ENCODE measurements around the gene D2HGDH. TPM values are rescaled to one million over a fixed set of nuclear protein-coding genes. Genes with fewer than 3 reads are reported as not detected.
"Not testable (repeated sequence)": the region's sequence is repeated elsewhere in the genome, so short reads cannot be mapped to it uniquely, and the experiment has no call there.

The D2HGDH gene
- total RNA-seq, 8 experiments from 2014 or later, result 4.2 to 38.7 (median 6.6) TPM

- no peak overlapping the region for H3K4me3 ChIP-seq
- in situ Hi-C loops (cut with MboI; ENCODE audit: low pct_unique_long_range_greater_than_20kb in 2 of 9, low sequenced_read_pairs in 9 of 9, unreplicated experiment in 9 of 9), result no loop called here
- peaks cover 0 to 2% of the 10 kb centered on the region in 2 donors for H3K4me1 ChIP-seq (replicated peaks in 1 of 2)
- 17 to 100% (median 89%) methylated on average over 1 to 9 of the region's 12 CpGs for WGBS, 10 experiments
- no peak overlapping the region for H3K27ac ChIP-seq
- ATAC-seq (replicated peaks in 6 of 8), result no peak
Observed at GRCh38 chr2:241730671-241731293, 3.6 kb upstream of the D2HGDH start.

- H3K4me1 ChIP-seq (replicated peaks in 1 of 2); in situ Hi-C loops (cut with MboI; ENCODE audit: low pct_unique_long_range_greater_than_20kb in 2 of 9, low sequenced_read_pairs in 9 of 9, unreplicated experiment in 9 of 9); ATAC-seq (replicated peaks in 6 of 8); H3K27ac ChIP-seq; H3K4me3 ChIP-seq: not testable (repeated sequence)
- 88 to 100% (median 91%) methylated on average over 1 to 4 of the region's 26 CpGs; no CpG with 5 or more reads in 6 of the 10 experiments for WGBS, 10 experiments
Observed at GRCh38 chr2:241732513-241733186, 1.8 kb upstream of the D2HGDH start.

- ATAC-seq (replicated peaks in 6 of 8), result no peak
- WGBS, 10 experiments, result 46 to 80% (median 78%) methylated on average over 4 to 8 of the region's 23 CpGs; no CpG with 5 or more reads in 7 of the 10 experiments
- peak overlapping the region; percentile 93 to 97 for H3K27ac ChIP-seq
Observed at GRCh38 chr2:241733391-241734207, 831 bp upstream of the D2HGDH start.

GRCh38 chr2:241734208-241734466 is 293 bp upstream of the D2HGDH start:
- peak overlapping the region; percentile 93 to 97 for H3K27ac ChIP-seq
- H3K4me3 ChIP-seq, result peak overlapping the region; percentile 68 to 95 (median 84)
- ATAC-seq (replicated peaks in 6 of 8), result no peak
- WGBS, 10 experiments, result 0% methylated on average over 2 of the region's 25 CpGs; no CpG with 5 or more reads in 9 of the 10 experiments
- in situ Hi-C loops (cut with MboI; ENCODE audit: low pct_unique_long_range_greater_than_20kb in 2 of 9, low sequenced_read_pairs in 9 of 9, unreplicated experiment in 9 of 9), result no loop called here
- peaks cover 0 to 2% of the 10 kb centered on the region in 2 donors for H3K4me1 ChIP-seq (replicated peaks in 1 of 2)

More at GRCh38 chr2:241733391-241734207, 831 bp upstream of the D2HGDH start:
- in situ Hi-C loops (cut with MboI; ENCODE audit: low pct_unique_long_range_greater_than_20kb in 2 of 9, low sequenced_read_pairs in 9 of 9, unreplicated experiment in 9 of 9), result no loop called here
- peak overlapping the region; percentile 68 to 95 (median 84) for H3K4me3 ChIP-seq
- peaks cover 0 to 2% of the 10 kb centered on the region in 2 donors for H3K4me1 ChIP-seq (replicated peaks in 1 of 2)

GRCh38 chr2:241736111-241736510 is 1.7 kb downstream of the D2HGDH start:
- H3K4me1 ChIP-seq (replicated peaks in 1 of 2), result peaks cover 0 to 2% of the 10 kb centered on the region in 2 donors
- 0 to 100% (median 100%) methylated on average over 1 to 2 of the region's 3 CpGs; no CpG with 5 or more reads in 6 of the 10 experiments for whole genome bisulfite sequencing, 10 experiments
- H3K4me3 ChIP-seq, result no peak overlapping the region
- ATAC-seq (replicated peaks in 6 of 8), result no peak
- H3K27ac ChIP-seq, result no peak overlapping the region
- in situ Hi-C loops (cut with MboI; ENCODE audit: low pct_unique_long_range_greater_than_20kb in 2 of 9, low sequenced_read_pairs in 9 of 9, unreplicated experiment in 9 of 9), result no loop called here

- in situ Hi-C loops (cut with MboI; ENCODE audit: low pct_unique_long_range_greater_than_20kb in 2 of 9, low sequenced_read_pairs in 9 of 9, unreplicated experiment in 9 of 9), result no loop called here
- Histone ChIP-seq H3K27ac (no peak overlapping the region), H3K4me1 (replicated peaks in 1 of 2) (no peaks in the 10 kb centered on the region), H3K4me3 (no peak overlapping the region)
- no peak for ATAC-seq (replicated peaks in 6 of 8)
- WGBS, 10 experiments, result 17 to 100% (median 100%) methylated on average over 1 to 6 of the region's 17 CpGs; no CpG with 5 or more reads in 5 of the 10 experiments
Observed at GRCh38 chr2:241738040-241738686, 3.7 kb downstream of the D2HGDH start.

- Histone ChIP-seq H3K4me3 (no peak overlapping the region), H3K4me1 (replicated peaks in 1 of 2) (no peaks in the 10 kb centered on the region), H3K27ac (no peak overlapping the region)
- WGBS, 10 experiments, result 80 to 96% (median 93%) methylated on average over 1 to 6 of the region's 15 CpGs; no CpG with 5 or more reads in 5 of the 10 experiments
- in situ Hi-C loops (cut with MboI; ENCODE audit: low pct_unique_long_range_greater_than_20kb in 2 of 9, low sequenced_read_pairs in 9 of 9, unreplicated experiment in 9 of 9), result no loop called here
- no peak for ATAC-seq (replicated peaks in 6 of 8)
Observed at GRCh38 chr2:241739177-241739576, 4.7 kb downstream of the D2HGDH start.

- in situ Hi-C loops (cut with MboI; ENCODE audit: low pct_unique_long_range_greater_than_20kb in 2 of 9, low sequenced_read_pairs in 9 of 9, unreplicated experiment in 9 of 9), result no loop called here
- Histone ChIP-seq H3K27ac (no peak overlapping the region), H3K4me1 (replicated peaks in 1 of 2) (no peaks in the 10 kb centered on the region), H3K4me3 (no peak overlapping the region)
- ATAC-seq (replicated peaks in 6 of 8), result no peak
- whole genome bisulfite sequencing, 10 experiments, result 50 to 100% (median 88%) methylated on average over 1 to 9 of the region's 12 CpGs; no CpG with 5 or more reads in 3 of the 10 experiments
Observed at GRCh38 chr2:241739651-241740050, 5.2 kb downstream of the D2HGDH start.

- Histone ChIP-seq H3K27ac (no peak overlapping the region), H3K4me1 (replicated peaks in 1 of 2) (no peaks in the 10 kb centered on the region), H3K4me3 (no peak overlapping the region)
- in situ Hi-C loops (cut with MboI; ENCODE audit: low pct_unique_long_range_greater_than_20kb in 2 of 9, low sequenced_read_pairs in 9 of 9, unreplicated experiment in 9 of 9), result no loop called here
- no peak for ATAC-seq (replicated peaks in 6 of 8)
- 50 to 100% (median 68%) methylated on average over 1 to 4 of the region's 10 CpGs; no CpG with 5 or more reads in 6 of the 10 experiments for WGBS, 10 experiments
Observed at GRCh38 chr2:241741016-241741415, 6.6 kb downstream of the D2HGDH start.

- 80 to 100% methylated on average over 1 to 2 of the region's 28 CpGs; no CpG with 5 or more reads in 8 of the 10 experiments for WGBS, 10 experiments
- in situ Hi-C loops (cut with MboI; ENCODE audit: low pct_unique_long_range_greater_than_20kb in 2 of 9, low sequenced_read_pairs in 9 of 9, unreplicated experiment in 9 of 9), result no loop called here
- H3K4me1 ChIP-seq (replicated peaks in 1 of 2), result no peaks in the 10 kb centered on the region
- no peak overlapping the region for H3K27ac ChIP-seq
- no peak overlapping the region for H3K4me3 ChIP-seq
- peak in 1 of 8 experiments; percentile 7 for ATAC-seq (replicated peaks in 6 of 8)
Observed at GRCh38 chr2:241742320-241742939, 8.0 kb downstream of the D2HGDH start.

- H3K27ac ChIP-seq; H3K4me1 ChIP-seq (replicated peaks in 1 of 2); in situ Hi-C loops (cut with MboI; ENCODE audit: low pct_unique_long_range_greater_than_20kb in 2 of 9, low sequenced_read_pairs in 9 of 9, unreplicated experiment in 9 of 9); ATAC-seq (replicated peaks in 6 of 8); H3K4me3 ChIP-seq: not testable (repeated sequence)
- 60 to 100% methylated on average over 1 of the region's 15 CpGs; no CpG with 5 or more reads in 8 of the 10 experiments for WGBS, 10 experiments
Observed at GRCh38 chr2:241743008-241743407, 8.6 kb downstream of the D2HGDH start.

- 88 to 100% methylated on average over 3 to 6 of the region's 16 CpGs; no CpG with 5 or more reads in 8 of the 10 experiments for WGBS, 10 experiments
- no peak for ATAC-seq (replicated peaks in 6 of 8)
- H3K4me1 ChIP-seq (replicated peaks in 1 of 2), result no peaks in the 10 kb centered on the region
- H3K27ac ChIP-seq, result no peak overlapping the region
- no peak overlapping the region for H3K4me3 ChIP-seq
- in situ Hi-C loops (cut with MboI; ENCODE audit: low pct_unique_long_range_greater_than_20kb in 2 of 9, low sequenced_read_pairs in 9 of 9, unreplicated experiment in 9 of 9), result no loop called here
Observed at GRCh38 chr2:241743620-241744019, 9.2 kb downstream of the D2HGDH start.

Measured in motor neuron (in vitro differentiated cells).